HepG2 (cell line): ENCODE results near the gene CAPS2. TPM values are rescaled to one million over a fixed set of nuclear protein-coding genes. Genes with fewer than 3 reads are reported as not detected.
A peak's percentile ranks its signal among the peaks of the same experiment; 100 is the strongest.

Experiments
- ESRRA ChIP-seq: sonication (generic); formaldehyde crosslinking; IDR thresholded peaks from 2 replicates; pipeline ENCODE4 v1.5.1; 2020; ENCODE audit warnings: mild to moderate bottlenecking, low read depth, missing genetic modification reagents
- IRF2 ChIP-seq: IDR thresholded peaks from 2 replicates; pipeline ENCODE4 v1.6.1; 2018; ENCODE audit warnings: missing genetic modification reagents, missing compliant biosample characterization
- RARA ChIP-seq: IDR thresholded peaks from 2 replicates; pipeline ENCODE4 v1.6.1; 2016; ENCODE audit warnings: missing genetic modification reagents, missing compliant biosample characterization
- RXRB ChIP-seq: IDR thresholded peaks from 2 replicates; pipeline ENCODE4 v1.6.1; 2016; ENCODE audit warnings: borderline replicate concordance, missing genetic modification reagents, missing compliant biosample characterization
- SAP130 ChIP-seq: IDR thresholded peaks from 2 replicates; pipeline ENCODE4 v1.6.1; 2016; ENCODE audit warnings: low read depth
- SIX4 ChIP-seq: sonication (generic); formaldehyde crosslinking; IDR thresholded peaks from 2 replicates; pipeline ENCODE4 v1.4.0; 2020; ENCODE audit warnings: missing genetic modification reagents
- SKIL ChIP-seq: sonication (generic); formaldehyde crosslinking; IDR thresholded peaks from 2 replicates; pipeline ENCODE4 v1.8.0; 2022; ENCODE audit warnings: missing genetic modification reagents, mild to moderate bottlenecking, moderate library complexity, borderline replicate concordance
- TBX2 ChIP-seq: sonication (generic); formaldehyde crosslinking; IDR thresholded peaks from 2 replicates; pipeline ENCODE4 v1.5.0; 2020; ENCODE audit warnings: missing genetic modification reagents, mild to moderate bottlenecking, borderline replicate concordance
- ZNF652 ChIP-seq: IDR thresholded peaks from 2 replicates; pipeline ENCODE4 v1.6.1; 2016; ENCODE audit warnings: low read depth, borderline replicate concordance
- ZNF710 ChIP-seq: sonication (generic); formaldehyde crosslinking; IDR thresholded peaks from 2 replicates; pipeline ENCODE4 v1.5.0; 2020; ENCODE audit warnings: mild to moderate bottlenecking, missing genetic modification reagents, borderline replicate concordance
- ZNF788 ChIP-seq: sonication (generic); formaldehyde crosslinking; IDR thresholded peaks from 2 replicates; pipeline ENCODE4 v1.5.0; 2020; ENCODE audit warnings: mild to moderate bottlenecking, missing genetic modification reagents, borderline replicate concordance
- polyA plus RNA-seq, 8 experiments: library from polyadenylated mRNA; depleted of rRNA in 3 of 8; stranded (reverse) in 7 of 8; unstranded in 1 of 8; fragments of >200 nt; fragmentation: Illumina TruSeq in 4 of 8; extraction: Trizol in 4 of 8; gene quantifications; 2 replicates each; pipeline versions ENCODE4 v1.2.1 to v1.2.3, GENCODE V29; 2011 to 2016; ENCODE audit warnings: low read depth in 4 of 8, missing spikeins in 1 of 8, mixed read lengths in 1 of 8; ENCODE audit not compliant: insufficient read depth in 1 of 8
- total RNA-seq, 5 experiments: library from RNA; depleted of rRNA; stranded (reverse); fragments of >200 nt; fragmentation: Illumina TruSeq; extraction: Trizol; gene quantifications; 2 replicates each; pipeline ENCODE4 v1.2.3, GENCODE V29; 2016; ENCODE audit warnings: low read depth in 1 of 5
- TF ChIP-seq, protein P1 (sequence below): sonication (generic); formaldehyde crosslinking; conservative IDR thresholded peaks from 2 replicates; pipeline ENCODE4 v1.4.0; 2020; ENCODE audit warnings: mild to moderate bottlenecking, missing genetic modification reagents, moderate library complexity
- TF ChIP-seq, protein P2 (sequence below): sonication (generic); formaldehyde crosslinking; IDR thresholded peaks from 2 replicates; pipeline ENCODE4 v1.4.0; 2020; ENCODE audit warnings: mild to moderate bottlenecking, low read depth, missing genetic modification reagents
- TF ChIP-seq, protein P3 (sequence below): sonication (generic); formaldehyde crosslinking; IDR thresholded peaks from 2 replicates; pipeline ENCODE4 v1.4.0; 2020; ENCODE audit warnings: missing genetic modification reagents

CAPS2 gene
- total and polyA plus RNA-seq, 2 of the 13 experiments (the other 11 are each of a cell fraction or from before 2014, with no cell fraction given) = 0.11 TPM; not detected in 1

DNA sequence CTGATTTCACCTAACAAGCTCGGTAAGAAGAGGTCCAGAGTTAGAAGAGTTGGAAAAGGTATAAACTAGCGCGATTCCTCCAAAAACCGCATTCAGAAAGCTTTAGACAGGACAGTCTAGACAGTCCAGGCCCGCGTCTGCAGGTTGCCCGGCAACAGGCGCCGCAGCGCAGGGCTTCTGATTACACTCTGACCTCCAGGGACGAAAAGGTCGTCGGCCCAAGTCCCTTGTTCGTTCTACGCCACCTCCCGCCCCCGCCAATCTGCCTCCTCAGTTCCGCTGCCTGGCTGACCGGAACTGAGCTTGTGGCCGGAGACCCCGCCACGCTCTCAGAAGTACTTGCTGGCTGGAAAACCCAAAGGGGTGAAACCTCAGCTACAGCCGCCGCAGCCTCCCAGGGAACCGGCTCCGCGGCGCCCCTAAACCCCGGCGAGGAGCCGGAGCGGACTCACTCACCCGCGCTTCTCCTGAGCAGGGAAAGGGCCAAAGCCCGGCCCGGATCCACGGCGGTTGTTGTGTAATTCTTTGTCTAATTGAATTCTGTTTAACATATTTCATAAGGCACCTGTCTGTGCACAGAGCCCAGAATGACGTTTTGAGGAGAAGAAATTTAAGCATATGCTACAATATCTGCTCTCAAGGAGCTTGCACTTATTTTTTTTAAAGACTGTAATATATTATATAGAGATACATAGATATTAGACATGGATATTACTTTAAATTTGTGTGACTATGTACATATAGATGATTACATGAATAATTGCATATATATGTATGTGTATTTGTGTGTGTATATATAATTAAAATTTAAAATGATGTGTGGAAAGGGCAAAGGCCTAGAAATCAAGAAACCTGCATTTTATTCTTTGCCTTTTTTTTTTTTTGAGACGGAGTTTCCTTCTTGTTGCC is at the start of gene CAPS2 (continued):
- TF ChIP-seq, protein P1, sequence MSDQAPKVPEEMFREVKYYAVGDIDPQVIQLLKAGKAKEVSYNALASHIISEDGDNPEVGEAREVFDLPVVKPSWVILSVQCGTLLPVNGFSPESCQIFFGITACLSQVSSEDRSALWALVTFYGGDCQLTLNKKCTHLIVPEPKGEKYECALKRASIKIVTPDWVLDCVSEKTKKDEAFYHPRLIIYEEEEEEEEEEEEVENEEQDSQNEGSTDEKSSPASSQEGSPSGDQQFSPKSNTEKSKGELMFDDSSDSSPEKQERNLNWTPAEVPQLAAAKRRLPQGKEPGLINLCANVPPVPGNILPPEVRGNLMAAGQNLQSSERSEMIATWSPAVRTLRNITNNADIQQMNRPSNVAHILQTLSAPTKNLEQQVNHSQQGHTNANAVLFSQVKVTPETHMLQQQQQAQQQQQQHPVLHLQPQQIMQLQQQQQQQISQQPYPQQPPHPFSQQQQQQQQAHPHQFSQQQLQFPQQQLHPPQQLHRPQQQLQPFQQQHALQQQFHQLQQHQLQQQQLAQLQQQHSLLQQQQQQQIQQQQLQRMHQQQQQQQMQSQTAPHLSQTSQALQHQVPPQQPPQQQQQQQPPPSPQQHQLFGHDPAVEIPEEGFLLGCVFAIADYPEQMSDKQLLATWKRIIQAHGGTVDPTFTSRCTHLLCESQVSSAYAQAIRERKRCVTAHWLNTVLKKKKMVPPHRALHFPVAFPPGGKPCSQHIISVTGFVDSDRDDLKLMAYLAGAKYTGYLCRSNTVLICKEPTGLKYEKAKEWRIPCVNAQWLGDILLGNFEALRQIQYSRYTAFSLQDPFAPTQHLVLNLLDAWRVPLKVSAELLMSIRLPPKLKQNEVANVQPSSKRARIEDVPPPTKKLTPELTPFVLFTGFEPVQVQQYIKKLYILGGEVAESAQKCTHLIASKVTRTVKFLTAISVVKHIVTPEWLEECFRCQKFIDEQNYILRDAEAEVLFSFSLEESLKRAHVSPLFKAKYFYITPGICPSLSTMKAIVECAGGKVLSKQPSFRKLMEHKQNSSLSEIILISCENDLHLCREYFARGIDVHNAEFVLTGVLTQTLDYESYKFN (CRISPR knock-in tag) = peak; percentile 60
- TF ChIP-seq, protein P2, sequence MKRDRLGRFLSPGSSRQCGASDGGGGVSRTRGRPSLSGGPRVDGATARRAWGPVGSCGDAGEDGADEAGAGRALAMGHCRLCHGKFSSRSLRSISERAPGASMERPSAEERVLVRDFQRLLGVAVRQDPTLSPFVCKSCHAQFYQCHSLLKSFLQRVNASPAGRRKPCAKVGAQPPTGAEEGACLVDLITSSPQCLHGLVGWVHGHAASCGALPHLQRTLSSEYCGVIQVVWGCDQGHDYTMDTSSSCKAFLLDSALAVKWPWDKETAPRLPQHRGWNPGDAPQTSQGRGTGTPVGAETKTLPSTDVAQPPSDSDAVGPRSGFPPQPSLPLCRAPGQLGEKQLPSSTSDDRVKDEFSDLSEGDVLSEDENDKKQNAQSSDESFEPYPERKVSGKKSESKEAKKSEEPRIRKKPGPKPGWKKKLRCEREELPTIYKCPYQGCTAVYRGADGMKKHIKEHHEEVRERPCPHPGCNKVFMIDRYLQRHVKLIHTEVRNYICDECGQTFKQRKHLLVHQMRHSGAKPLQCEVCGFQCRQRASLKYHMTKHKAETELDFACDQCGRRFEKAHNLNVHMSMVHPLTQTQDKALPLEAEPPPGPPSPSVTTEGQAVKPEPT (CRISPR knock-in tag) = peak; percentile 41; the same call in 1 of the 2 replicates
- TF ChIP-seq ZNF788 (CRISPR knock-in tag) = peak; percentile 79; the same call in 1 of the 2 replicates
- TF ChIP-seq ZNF710 (CRISPR knock-in tag) = peak; percentile 46; the same call in 1 of the 2 replicates
- TF ChIP-seq IRF2 (CRISPR knock-in tag) = 0 out of 2 replicates have a peak, but pooled peaks have one; percentile 44
- TF ChIP-seq ZNF652 = no peak
- TF ChIP-seq, protein P3, sequence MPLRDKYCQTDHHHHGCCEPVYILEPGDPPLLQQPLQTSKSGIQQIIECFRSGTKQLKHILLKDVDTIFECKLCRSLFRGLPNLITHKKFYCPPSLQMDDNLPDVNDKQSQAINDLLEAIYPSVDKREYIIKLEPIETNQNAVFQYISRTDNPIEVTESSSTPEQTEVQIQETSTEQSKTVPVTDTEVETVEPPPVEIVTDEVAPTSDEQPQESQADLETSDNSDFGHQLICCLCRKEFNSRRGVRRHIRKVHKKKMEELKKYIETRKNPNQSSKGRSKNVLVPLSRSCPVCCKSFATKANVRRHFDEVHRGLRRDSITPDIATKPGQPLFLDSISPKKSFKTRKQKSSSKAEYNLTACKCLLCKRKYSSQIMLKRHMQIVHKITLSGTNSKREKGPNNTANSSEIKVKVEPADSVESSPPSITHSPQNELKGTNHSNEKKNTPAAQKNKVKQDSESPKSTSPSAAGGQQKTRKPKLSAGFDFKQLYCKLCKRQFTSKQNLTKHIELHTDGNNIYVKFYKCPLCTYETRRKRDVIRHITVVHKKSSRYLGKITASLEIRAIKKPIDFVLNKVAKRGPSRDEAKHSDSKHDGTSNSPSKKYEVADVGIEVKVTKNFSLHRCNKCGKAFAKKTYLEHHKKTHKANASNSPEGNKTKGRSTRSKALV (CRISPR knock-in tag) = no peak
- TF ChIP-seq ESRRA (CRISPR knock-in tag) = peak; percentile 99
- peak; percentile 66 for TF ChIP-seq RXRB (CRISPR knock-in tag)
- TF ChIP-seq TBX2 = peak; percentile 42; the same call in 1 of the 2 replicates
- peak; percentile 79 for TF ChIP-seq SKIL (CRISPR knock-in tag)
- peak; percentile 80 for TF ChIP-seq SAP130
- TF ChIP-seq SIX4 (CRISPR knock-in tag) = no peak
- TF ChIP-seq RARA (CRISPR knock-in tag) = peak; percentile 62
